GM10248 (cell line): ENCODE data around the gene IFNLR1.

Experiments
- CTCF ChIA-PET: fragments of 300-600 bp; sonication (Branson Sonifier 250); formaldehyde crosslinking; extraction: SDS; loops from one replicate; lab custom pipeline; 2021; ENCODE audit warnings: antibody characterized with exemption; lab: Yijun Ruan, JAX
- POLR2A ChIA-PET: fragments of 350-650 bp; sonication (Branson Sonifier 250); formaldehyde crosslinking; extraction: SDS; loops from one replicate; lab custom pipeline; 2020; ENCODE audit warnings: antibody characterized with exemption; lab: Yijun Ruan, JAX
- DNase-seq: peaks from one replicate; pipeline ENCODE4 v3.0.0; 2012; ENCODE audit errors: extremely low spot score
- TF ChIP-seq, protein P1 (sequence below): IDR thresholded peaks from 2 replicates; pipeline ENCODE4 v1.5.1; 2012; ENCODE audit warnings: mild to moderate bottlenecking, low read depth; ENCODE audit errors: extremely low read depth, missing control alignments, control extremely low read depth

Gene IFNLR1

DNA sequence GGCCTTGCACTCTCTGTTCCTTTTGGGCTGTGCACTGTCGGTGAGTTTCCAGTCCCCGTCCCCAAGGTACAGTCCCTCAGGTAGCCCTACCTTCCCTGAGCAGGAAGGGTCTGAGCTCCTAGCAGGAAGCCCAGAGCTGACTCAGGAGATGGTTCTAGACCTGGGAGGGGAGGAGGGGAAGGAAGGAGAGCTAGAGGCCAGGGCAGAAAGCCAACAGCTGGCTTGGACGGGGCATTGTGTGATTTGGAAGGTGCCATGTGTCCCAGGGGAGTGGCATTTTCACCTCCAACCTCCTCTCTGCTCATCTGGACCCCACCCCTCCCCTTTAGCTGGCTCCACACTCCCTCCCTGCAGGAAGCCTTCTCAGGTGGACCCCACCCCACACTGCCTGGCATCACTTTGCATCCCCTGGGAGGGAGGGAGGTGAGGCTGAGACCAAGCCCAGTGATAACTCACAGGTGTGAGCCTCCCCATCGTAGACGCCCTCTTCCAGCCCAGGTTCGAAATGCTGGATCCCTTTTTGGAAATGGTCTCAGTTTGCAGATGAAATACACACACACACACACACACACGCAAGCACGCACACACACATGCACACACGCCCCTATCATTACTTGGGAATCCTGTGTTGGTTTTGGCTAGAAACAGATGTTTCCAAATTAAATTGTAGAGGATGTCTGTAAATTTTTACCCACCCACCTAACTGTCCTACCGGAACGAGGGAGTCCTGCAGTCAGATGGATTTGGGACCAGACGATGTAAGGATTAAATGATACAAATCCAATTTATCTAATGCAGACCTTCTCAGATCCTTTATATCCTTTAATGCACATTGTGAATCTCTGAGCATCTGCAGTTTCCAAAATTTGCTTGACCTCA is 19.7 kb upstream of the IFNLR1 start:
- TF ChIP-seq, protein P1, sequence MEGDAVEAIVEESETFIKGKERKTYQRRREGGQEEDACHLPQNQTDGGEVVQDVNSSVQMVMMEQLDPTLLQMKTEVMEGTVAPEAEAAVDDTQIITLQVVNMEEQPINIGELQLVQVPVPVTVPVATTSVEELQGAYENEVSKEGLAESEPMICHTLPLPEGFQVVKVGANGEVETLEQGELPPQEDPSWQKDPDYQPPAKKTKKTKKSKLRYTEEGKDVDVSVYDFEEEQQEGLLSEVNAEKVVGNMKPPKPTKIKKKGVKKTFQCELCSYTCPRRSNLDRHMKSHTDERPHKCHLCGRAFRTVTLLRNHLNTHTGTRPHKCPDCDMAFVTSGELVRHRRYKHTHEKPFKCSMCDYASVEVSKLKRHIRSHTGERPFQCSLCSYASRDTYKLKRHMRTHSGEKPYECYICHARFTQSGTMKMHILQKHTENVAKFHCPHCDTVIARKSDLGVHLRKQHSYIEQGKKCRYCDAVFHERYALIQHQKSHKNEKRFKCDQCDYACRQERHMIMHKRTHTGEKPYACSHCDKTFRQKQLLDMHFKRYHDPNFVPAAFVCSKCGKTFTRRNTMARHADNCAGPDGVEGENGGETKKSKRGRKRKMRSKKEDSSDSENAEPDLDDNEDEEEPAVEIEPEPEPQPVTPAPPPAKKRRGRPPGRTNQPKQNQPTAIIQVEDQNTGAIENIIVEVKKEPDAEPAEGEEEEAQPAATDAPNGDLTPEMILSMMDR: no peak
- ChIA-PET POLR2A (no interaction called here), CTCF (interaction anchor here (1.3 to 4.1 kb wide), 3 partner anchors 16 to 430 kb away, joined by 3 to 65 read pairs (median 4); no protein-coding TSS in a partner anchor)
- no peak for DNase-seq

DNA sequence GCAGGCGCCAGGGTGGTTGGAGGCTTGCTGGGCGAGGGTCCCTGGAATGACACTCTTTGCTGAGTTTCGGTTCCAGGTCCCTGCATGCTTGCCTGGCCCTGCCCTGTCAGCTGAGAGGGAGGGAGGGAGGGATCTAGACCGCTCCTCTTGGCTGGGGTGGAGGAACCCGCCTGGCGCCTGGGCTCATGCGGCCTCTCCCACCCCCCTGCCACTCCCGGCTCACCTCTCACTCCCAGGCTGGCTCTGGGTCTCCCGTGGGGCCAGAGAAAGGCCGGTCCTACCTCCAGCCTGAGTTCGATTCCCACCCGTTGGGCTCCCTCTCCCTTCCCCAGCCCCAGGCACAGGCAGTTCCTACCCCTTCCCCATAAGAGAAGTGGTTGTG is 19.0 kb upstream of the IFNLR1 start:
- CTCF ChIA-PET: interaction anchor here (1.2 to 4.1 kb wide), 4 partner anchors 8 to 431 kb away, joined by 3 to 65 read pairs (median 5); no protein-coding TSS in a partner anchor
- POLR2A ChIA-PET: no interaction called here

DNA sequence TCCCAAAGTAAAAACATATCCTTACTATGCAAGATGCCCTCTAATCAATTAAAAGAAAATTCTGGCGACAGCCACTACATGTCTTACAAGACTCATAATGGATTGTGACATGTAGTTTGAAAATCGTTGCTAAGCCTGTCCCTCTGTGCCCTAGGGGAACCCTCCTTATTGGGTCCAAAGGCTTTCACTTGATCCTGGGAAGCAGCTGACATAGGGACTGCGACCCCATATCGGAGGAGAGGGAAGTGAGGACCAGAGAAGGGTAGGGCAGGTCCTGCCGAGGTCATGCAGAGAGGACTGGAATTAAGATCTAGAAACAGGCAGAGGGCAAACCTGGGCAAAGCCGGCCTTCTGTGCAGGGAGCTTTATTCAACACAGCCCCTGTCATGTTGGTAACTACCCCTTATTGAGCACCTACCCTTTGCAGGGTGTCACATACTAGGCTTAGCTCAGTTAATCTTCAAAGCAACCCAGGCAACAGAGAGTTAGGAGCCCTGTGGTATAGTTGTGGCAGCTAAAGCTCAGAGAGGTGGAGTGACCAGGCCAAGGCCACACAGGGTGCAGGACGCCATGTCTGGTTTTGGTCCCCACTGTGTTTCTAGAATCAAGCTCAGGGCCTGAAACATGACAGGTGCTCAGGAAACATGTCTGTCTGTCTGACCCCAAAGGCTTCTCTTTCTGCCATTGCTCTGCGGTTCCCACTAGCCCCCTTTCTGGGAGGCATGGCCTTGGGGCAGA is 18.4 kb upstream of the IFNLR1 start:
- TF ChIP-seq, protein P1: no peak
- CTCF ChIA-PET: interaction anchor here (1.2 to 4.1 kb wide), 4 partner anchors 8 to 431 kb away, joined by 3 to 65 read pairs (median 5); no protein-coding TSS in a partner anchor
- POLR2A ChIA-PET: no interaction called here
- no peak for DNase-seq

More for the DNA sequence above, 19.0 kb upstream of the IFNLR1 start:
- TF ChIP-seq, protein P1: no peak
- DNase-seq: no peak

DNA sequence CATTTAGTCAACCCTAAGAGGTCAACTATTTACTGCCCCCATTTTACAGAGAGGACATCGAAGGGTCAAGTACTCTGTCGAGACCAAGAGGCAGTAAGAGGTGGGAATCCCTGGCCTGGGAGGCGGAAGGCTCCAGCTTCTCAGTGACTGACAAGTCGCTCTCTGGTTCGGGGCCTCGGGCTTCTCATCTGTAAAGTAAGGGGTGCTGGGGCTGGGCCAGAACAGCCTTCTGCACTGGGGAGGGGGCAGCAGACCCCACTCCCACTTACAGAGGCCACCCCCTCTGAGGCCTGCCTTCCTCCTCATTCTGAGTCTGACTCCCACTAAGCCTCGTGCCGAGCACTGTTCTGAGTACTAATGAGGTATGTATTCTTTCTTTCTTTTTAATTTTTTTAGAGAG is 17.0 kb upstream of the IFNLR1 start:
- ChIA-PET CTCF (interaction anchor here (0.9 to 4.1 kb wide), 7 partner anchors 9 to 188 kb away, joined by 3 to 65 read pairs (median 4); no protein-coding TSS in a partner anchor), POLR2A (interaction anchor here (0.6 kb wide), 1 partner anchor 443 kb away, joined by 6 read pairs; no protein-coding TSS in a partner anchor)
- no peak for DNase-seq
- TF ChIP-seq, protein P1: no peak

DNA sequence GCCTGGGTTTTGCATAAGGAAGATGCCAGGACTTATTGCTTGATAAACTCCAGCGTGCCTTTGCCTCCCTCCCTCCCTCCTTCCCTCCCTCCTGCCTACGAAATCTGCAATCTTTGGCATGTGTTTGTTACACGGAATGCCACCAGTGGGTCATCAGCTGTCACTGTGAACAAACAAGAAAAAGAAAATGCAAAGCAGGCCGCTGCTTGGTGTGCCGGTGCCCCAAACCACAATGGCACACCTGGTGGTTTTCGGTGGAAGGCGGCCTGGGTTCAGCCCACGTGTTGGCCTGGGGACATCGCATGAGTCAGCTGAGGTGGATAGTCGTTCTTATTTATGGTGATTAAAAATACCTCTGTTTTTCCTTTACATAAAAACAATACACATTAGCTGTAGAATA is 16.3 kb upstream of the IFNLR1 start:
- peak; percentile 65 for DNase-seq
- ChIA-PET POLR2A (interaction anchor here (0.7 kb wide), 1 partner anchor 56 kb away, joined by 3 read pairs; no protein-coding TSS in a partner anchor), CTCF (interaction anchor here (1.1 to 4.1 kb wide), 6 partner anchors 10 to 189 kb away, joined by 3 to 65 read pairs (median 4); no protein-coding TSS in a partner anchor)
- TF ChIP-seq, protein P1: no peak

DNA sequence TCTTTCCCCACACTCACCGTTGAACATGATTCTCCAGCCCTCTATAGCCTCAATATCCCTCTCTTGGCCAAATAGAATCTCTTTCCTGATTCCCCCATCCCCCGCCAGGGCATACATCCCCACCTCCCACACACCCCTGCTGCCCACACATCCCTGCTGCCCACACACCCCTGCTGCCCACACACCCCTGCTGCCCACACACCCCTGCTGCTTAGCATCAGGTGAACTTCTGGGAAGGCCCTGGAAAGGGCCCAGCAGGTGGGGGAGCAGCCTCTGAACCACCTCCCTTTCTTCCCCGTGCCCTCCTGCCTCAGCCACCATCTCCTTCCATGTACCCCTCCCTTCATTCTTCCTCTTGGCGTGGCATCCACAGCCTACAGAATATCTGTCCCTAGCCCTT is 15.9 kb upstream of the IFNLR1 start:
- ChIA-PET POLR2A (no interaction called here), CTCF (interaction anchor here (1.0 to 19.3 kb wide), 11 partner anchors 18 to 433 kb away, joined by 3 to 433 read pairs (median 13); partner anchors contain the start of genes NIPAL3 and STPG1)
- no peak for DNase-seq
- TF ChIP-seq, protein P1: no peak
